Mesenchymal stem cell (in vitro differentiated cells and primary cell): ENCODE results near the gene LIFR.

Source experiments
- DNase-seq: peaks from one replicate; pipeline ENCODE4 v3.0.0-alpha.2; 2013
- H2AFZ ChIP-seq: one replicate; pipeline ENCODE4 v1.6.1; 2013; ENCODE audit warnings: low read depth, mild to moderate bottlenecking, control low read depth, inconsistent platforms, low read length, moderate library complexity
- H2AK5ac ChIP-seq: 2 replicates; pipeline ENCODE4 v1.6.1; 2013; ENCODE audit warnings: low read length, moderate library complexity, mild to moderate bottlenecking, inconsistent platforms; ENCODE audit not compliant: severe bottlenecking
- H2BK120ac ChIP-seq: one replicate; pipeline ENCODE4 v1.6.1; 2013; ENCODE audit warnings: low read depth, mild to moderate bottlenecking, inconsistent platforms, low read length, moderate library complexity
- H2BK12ac ChIP-seq, 2 experiments: one replicate each; pipeline ENCODE4 v1.6.1; 2013; ENCODE audit warnings: inconsistent platforms in 2 of 2, low read length in 2 of 2, mild to moderate bottlenecking in 2 of 2, moderate library complexity in 2 of 2, control low read depth in 1 of 2
- H2BK15ac ChIP-seq: one replicate; pipeline ENCODE4 v1.6.1; 2013; ENCODE audit warnings: mild to moderate bottlenecking, low read depth, inconsistent platforms; ENCODE audit not compliant: poor library complexity, severe bottlenecking
- H2BK5ac ChIP-seq: 2 replicates; pipeline ENCODE4 v1.6.1; 2013; ENCODE audit warnings: low read depth, mild to moderate bottlenecking, low read length, control low read depth, inconsistent platforms; ENCODE audit not compliant: poor library complexity, severe bottlenecking
- H3K14ac ChIP-seq, 2 experiments: one replicate each; pipeline ENCODE4 v1.6.1; 2013; ENCODE audit warnings: inconsistent platforms in 2 of 2, low read length in 2 of 2, control low read depth in 1 of 2, mild to moderate bottlenecking in 1 of 2, moderate library complexity in 1 of 2
- H3K18ac ChIP-seq, 2 experiments: one replicate each; pipeline ENCODE4 v1.6.1; 2013; ENCODE audit warnings: inconsistent platforms in 2 of 2, low read length in 2 of 2, control low read depth in 1 of 2, low read depth in 1 of 2, mild to moderate bottlenecking in 1 of 2
- H3K23ac ChIP-seq, 2 experiments: one replicate each; pipeline ENCODE4 v1.6.1; 2013; ENCODE audit warnings: inconsistent platforms in 2 of 2, low read length in 2 of 2, mild to moderate bottlenecking in 2 of 2, moderate library complexity in 2 of 2, control low read depth in 1 of 2
- H3K27ac ChIP-seq: 2 replicates; pipeline ENCODE4 v1.5.1; 2013; ENCODE audit warnings: mild to moderate bottlenecking, moderate library complexity, low read length, control low read depth, inconsistent platforms; ENCODE audit not compliant: poor library complexity, severe bottlenecking
- H3K27me3 ChIP-seq, 2 experiments: 2 replicates each; pipeline versions ENCODE4 v1.6.1 to v1.7.0; 2013; ENCODE audit warnings: low read length in 2 of 2, mild to moderate bottlenecking in 2 of 2, moderate library complexity in 2 of 2, control low read depth in 1 of 2, inconsistent platforms in 1 of 2; ENCODE audit not compliant: control insufficient read depth in 1 of 2, insufficient read depth in 1 of 2
- H3K36me3 ChIP-seq, 2 experiments: 2 replicates each; pipeline versions ENCODE4 v1.6.1 to v1.7.0; 2013; ENCODE audit warnings: low read length in 2 of 2, control low read depth in 1 of 2, inconsistent platforms in 1 of 2, low read depth in 1 of 2, mild to moderate bottlenecking in 1 of 2; ENCODE audit not compliant: insufficient read depth in 2 of 2, control insufficient read depth in 1 of 2
- H3K4ac ChIP-seq, 2 experiments: one replicate each; pipeline ENCODE4 v1.6.1; 2013; ENCODE audit warnings: inconsistent platforms in 2 of 2, low read length in 2 of 2, mild to moderate bottlenecking in 2 of 2, moderate library complexity in 2 of 2, control low read depth in 1 of 2, low read depth in 1 of 2
- H3K4me1 ChIP-seq: 2 replicates; pipeline ENCODE4 v1.6.1; 2013; ENCODE audit warnings: low read depth, low read length, control low read depth; ENCODE audit not compliant: control insufficient read depth, insufficient read depth
- H3K4me2 ChIP-seq: 2 replicates; pipeline ENCODE4 v1.6.1; 2013; ENCODE audit warnings: low read length, mild to moderate bottlenecking, inconsistent platforms; ENCODE audit not compliant: poor library complexity, severe bottlenecking
- H3K4me3 ChIP-seq, 2 experiments: 2 replicates each; pipeline versions ENCODE4 v1.5.1 to v1.7.0; 2013; ENCODE audit warnings: low read length in 2 of 2, mild to moderate bottlenecking in 2 of 2, control low read depth in 1 of 2, low read depth in 1 of 2; ENCODE audit not compliant: insufficient read depth in 1 of 2
- H3K79me1 ChIP-seq: replicated peaks from 2 replicates; pipeline ENCODE4 v1.6.1; 2013; ENCODE audit warnings: mild to moderate bottlenecking, control low read depth, low read length, inconsistent platforms; ENCODE audit not compliant: poor library complexity, severe bottlenecking
- H3K9ac ChIP-seq: 2 replicates; pipeline ENCODE4 v1.7.0; 2013; ENCODE audit warnings: mild to moderate bottlenecking, low read length, moderate library complexity
- H3K9me3 ChIP-seq: 2 replicates; pipeline ENCODE4 v1.7.0; 2013; ENCODE audit warnings: mild to moderate bottlenecking, low read length; ENCODE audit not compliant: control insufficient read depth
- H4K8ac ChIP-seq: one replicate; pipeline ENCODE4 v1.6.1; 2013; ENCODE audit warnings: inconsistent platforms, mild to moderate bottlenecking, low read length, moderate library complexity
- H4K91ac ChIP-seq: one replicate; pipeline ENCODE4 v1.6.1; 2013; ENCODE audit warnings: mild to moderate bottlenecking, low read length, inconsistent platforms
- WGBS: methylation state at CpG from one replicate; pipeline ENCODE4 v1.1.7; 2013; ENCODE audit warnings: mixed read lengths; 5-methylcytosine and 5-hydroxymethylcytosine counted together

The LIFR gene

DNA sequence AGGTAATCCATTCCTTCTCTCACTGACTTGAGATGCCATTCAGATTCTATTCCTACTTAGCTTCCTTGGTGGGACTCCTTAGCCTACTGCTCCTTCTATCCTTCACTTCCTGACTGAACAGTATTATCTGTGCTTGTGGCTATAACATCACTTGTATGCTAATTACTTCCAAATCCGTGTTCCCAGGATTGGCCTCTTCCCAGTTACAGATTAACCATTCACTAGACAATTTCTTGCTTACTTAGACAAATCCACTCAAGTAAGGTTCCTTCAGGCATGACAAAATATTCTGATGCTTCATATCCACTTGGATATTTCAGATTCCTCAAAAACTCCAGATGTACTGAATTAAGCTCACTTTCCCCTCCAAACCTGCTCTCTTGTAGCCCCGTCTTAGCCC is 18.3 kb downstream of the LIFR start:
- H2BK120ac ChIP-seq, result no peak overlapping the region
- H4K91ac ChIP-seq, result no peak overlapping the region
- H3K14ac ChIP-seq, result no peak overlapping the region
- peaks cover 0 to 3% of the 10 kb centered on the region in 2 experiments for H3K36me3 ChIP-seq
- DNase-seq, result no peak
- peaks cover 29% of the 10 kb centered on the region for H3K79me1 ChIP-seq
- H3K9ac ChIP-seq, result no peak overlapping the region
- H3K4ac ChIP-seq, result no peak overlapping the region
- no peaks in the 10 kb centered on the region for H3K27me3 ChIP-seq
- H2AK5ac ChIP-seq, result peak overlapping the region; percentile 1
- peak overlapping the region in 1 of 2 experiments; percentile 45 for H2BK12ac ChIP-seq
- 84% methylated on average over 2 of the region's 2 CpGs for WGBS
- H3K27ac ChIP-seq, result peak overlapping the region; percentile 73
- no peaks in the 10 kb centered on the region for H3K9me3 ChIP-seq
- H2BK5ac ChIP-seq, result no peak overlapping the region
- no peak overlapping the region for H3K18ac ChIP-seq
- no peak overlapping the region for H4K8ac ChIP-seq
- no peak overlapping the region for H3K23ac ChIP-seq
- H3K4me1 ChIP-seq, result peaks cover 7% of the 10 kb centered on the region
- no peak overlapping the region for H2BK15ac ChIP-seq
- H2AFZ ChIP-seq, result no peak overlapping the region
- no peak overlapping the region for H3K4me2 ChIP-seq
- H3K4me3 ChIP-seq, result no peak overlapping the region

DNA sequence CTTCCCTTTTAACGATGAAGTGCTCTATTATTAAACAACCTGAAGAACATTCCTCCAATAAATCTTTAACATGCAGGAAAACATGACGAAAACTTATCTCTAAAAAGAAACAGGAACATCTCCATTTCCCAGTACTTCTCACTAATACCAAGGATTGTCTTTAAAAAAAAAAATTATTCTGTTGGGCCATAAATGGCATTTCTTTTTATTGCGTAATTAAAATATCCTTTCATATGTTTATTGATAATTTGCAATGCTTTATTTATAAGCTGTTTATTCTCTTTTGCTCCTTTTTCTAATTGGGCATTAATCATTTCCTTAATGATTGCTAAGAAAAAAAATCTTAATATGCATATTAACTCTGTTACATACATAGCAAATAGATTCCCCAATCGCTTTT is 18.9 kb downstream of the LIFR start:
- Histone ChIP-seq H3K27me3 (no peaks in the 10 kb centered on the region), H3K4ac (no peak overlapping the region), H3K36me3 (peaks cover 0 to 3% of the 10 kb centered on the region in 2 experiments), H4K91ac (no peak overlapping the region), H3K9ac (no peak overlapping the region), H2BK15ac (no peak overlapping the region), H3K9me3 (no peaks in the 10 kb centered on the region), H2BK12ac (no peak overlapping the region), H2BK120ac (no peak overlapping the region), H3K18ac (no peak overlapping the region), H2BK5ac (no peak overlapping the region), H3K4me2 (no peak overlapping the region), H3K27ac (no peak overlapping the region), H2AK5ac (no peak overlapping the region), H2AFZ (no peak overlapping the region), H4K8ac (no peak overlapping the region), H3K4me3 (no peak overlapping the region), H3K14ac (no peak overlapping the region), H3K4me1 (peaks cover 7% of the 10 kb centered on the region), H3K79me1 (peaks cover 25% of the 10 kb centered on the region), H3K23ac (no peak overlapping the region)
- WGBS, result 76% methylated on average over 1 of the region's 4 CpGs
- DNase-seq, result no peak

DNA sequence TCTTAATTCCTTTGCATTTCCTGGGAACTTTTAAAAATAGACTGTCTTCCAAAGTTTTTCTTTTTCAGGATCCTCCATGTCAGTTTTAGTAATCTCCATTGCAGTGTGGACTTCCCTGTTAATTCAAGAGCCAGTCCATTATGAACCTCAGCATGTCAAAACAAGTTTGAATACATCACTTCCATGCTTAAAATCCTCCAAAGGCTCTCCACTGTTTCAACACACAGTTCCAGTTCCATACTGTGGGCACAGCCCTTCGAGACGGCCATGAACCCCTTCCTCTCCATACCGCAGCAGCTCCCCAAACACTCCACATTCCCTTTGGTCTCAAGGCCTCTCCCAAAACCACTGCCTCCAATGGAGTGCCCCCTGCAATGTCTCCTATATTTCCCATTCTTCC is 19.5 kb downstream of the LIFR start:
- no peak overlapping the region for H3K27ac ChIP-seq
- WGBS, result 98% methylated on average over 3 of the region's 3 CpGs
- no peak overlapping the region for H3K4me2 ChIP-seq
- H2BK5ac ChIP-seq, result no peak overlapping the region
- H3K4me3 ChIP-seq, result no peak overlapping the region
- H3K9me3 ChIP-seq, result peaks cover 5% of the 10 kb centered on the region
- no peak overlapping the region for H3K18ac ChIP-seq
- H3K9ac ChIP-seq, result no peak overlapping the region
- DNase-seq, result no peak
- peaks cover 26% of the 10 kb centered on the region for H3K79me1 ChIP-seq
- H2BK120ac ChIP-seq, result no peak overlapping the region
- peaks cover 0 to 3% of the 10 kb centered on the region in 2 experiments for H3K36me3 ChIP-seq
- no peak overlapping the region for H2BK15ac ChIP-seq
- H4K8ac ChIP-seq, result no peak overlapping the region
- H2AK5ac ChIP-seq, result peak overlapping the region; percentile 7
- no peak overlapping the region for H2AFZ ChIP-seq
- no peak overlapping the region for H3K4ac ChIP-seq
- H3K4me1 ChIP-seq, result peaks cover 9% of the 10 kb centered on the region
- H2BK12ac ChIP-seq, result no peak overlapping the region
- no peak overlapping the region for H3K23ac ChIP-seq
- H3K14ac ChIP-seq, result no peak overlapping the region
- H3K27me3 ChIP-seq, result no peaks in the 10 kb centered on the region
- no peak overlapping the region for H4K91ac ChIP-seq

DNA sequence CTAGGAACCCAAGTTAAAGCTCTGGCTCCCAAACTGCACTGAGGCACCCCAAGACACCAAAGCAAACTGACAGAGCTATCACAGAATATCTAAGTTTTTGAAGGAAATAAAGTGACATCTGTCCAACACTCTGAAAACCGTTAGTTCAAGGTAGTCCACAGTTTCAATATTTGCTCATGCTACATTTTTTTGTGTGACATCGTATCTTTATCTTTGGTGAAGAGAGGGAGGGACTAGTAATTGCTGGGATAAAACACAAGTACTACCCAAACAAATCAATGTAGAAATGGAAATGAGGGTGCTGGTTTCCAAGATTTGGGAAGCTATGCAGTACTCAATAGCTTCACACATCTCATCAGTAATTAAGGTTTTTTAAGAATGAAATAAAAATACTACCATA is 20.6 kb downstream of the LIFR start:
- H2BK120ac ChIP-seq, result no peak overlapping the region
- H3K9ac ChIP-seq, result no peak overlapping the region
- H3K9me3 ChIP-seq, result peaks cover 14% of the 10 kb centered on the region
- no peak overlapping the region for H4K8ac ChIP-seq
- H3K4me1 ChIP-seq, result peaks cover 9% of the 10 kb centered on the region
- H3K36me3 ChIP-seq, result peaks cover 0 to 3% of the 10 kb centered on the region in 2 experiments
- H3K79me1 ChIP-seq, result peaks cover 28% of the 10 kb centered on the region
- no peaks in the 10 kb centered on the region for H3K27me3 ChIP-seq
- no peak overlapping the region for H2AFZ ChIP-seq
- H3K4me2 ChIP-seq, result no peak overlapping the region
- no peak overlapping the region for H3K4ac ChIP-seq
- H2BK12ac ChIP-seq, result no peak overlapping the region
- no peak overlapping the region for H3K18ac ChIP-seq
- H4K91ac ChIP-seq, result no peak overlapping the region
- no peak overlapping the region for H3K23ac ChIP-seq
- no peak overlapping the region for H2BK15ac ChIP-seq
- peak overlapping the region; percentile 61 for H2AK5ac ChIP-seq
- no CpG with 5 or more reads among the region's 2 CpGs for WGBS
- H3K14ac ChIP-seq, result no peak overlapping the region
- H3K4me3 ChIP-seq, result no peak overlapping the region
- H2BK5ac ChIP-seq, result no peak overlapping the region
- no peak overlapping the region for H3K27ac ChIP-seq
- no peak for DNase-seq
